Thoracic aorta (tissue), 2 donors: ENCODE results near the gene PRDM15. TPM values are rescaled to one million over a fixed set of nuclear protein-coding genes. Genes with fewer than 3 reads are reported as not detected.

Experiments
- ATAC-seq: fragments of 150-250 bp; one replicate; pipeline ENCODE4 v1.8.0; 2017; ENCODE audit warnings: low read depth; ENCODE audit not compliant: insufficient number of reproducible peaks, low FRiP score
- DNase-seq: peaks from one replicate; pipeline ENCODE4 v3.0.0-alpha.2; 2020; ENCODE audit warnings: low spot score
- H3K27ac ChIP-seq, 2 donors: fragments of 200-600 bp; sonication (generic); 1 replicate in 1 of 2; 2 replicates in 1 of 2; pipeline ENCODE4 v1.5.1; 2016; ENCODE audit warnings: mild to moderate bottlenecking in 2 of 2, moderate library complexity in 2 of 2
- H3K27me3 ChIP-seq: fragments of 200-600 bp; sonication (generic); replicated peaks from 2 replicates; pipeline ENCODE4 v1.6.0; 2016; ENCODE audit warnings: mild to moderate bottlenecking; ENCODE audit not compliant: insufficient read depth
- H3K36me3 ChIP-seq: fragments of 200-600 bp; sonication (generic); one replicate; pipeline ENCODE4 v1.5.1; 2016
- H3K4me1 ChIP-seq, 2 donors: fragments of 200-600 bp; sonication (generic); 1 replicate in 1 of 2; 2 replicates in 1 of 2; pipeline versions ENCODE4 v1.5.1 to v1.6.0; 2016; ENCODE audit warnings: low read depth in 2 of 2, mild to moderate bottlenecking in 1 of 2; ENCODE audit not compliant: control insufficient read depth in 1 of 2
- H3K4me3 ChIP-seq: fragments of 200-600 bp; sonication (generic); 2 replicates; pipeline ENCODE4 v1.5.1; 2016; ENCODE audit warnings: mild to moderate bottlenecking
- H3K9me3 ChIP-seq: fragments of 200-600 bp; sonication (generic); 2 replicates; pipeline ENCODE4 v1.5.1; 2016
- CTCF ChIP-seq: fragments of 200-600 bp; sonication (generic); IDR thresholded peaks from one replicate; pipeline ENCODE4 v1.5.1; 2019; ENCODE audit warnings: antibody characterized with exemption
- total RNA-seq, 2 donors: library from RNA; depleted of rRNA; stranded (reverse); fragments of >200 nt; gene quantifications; one replicate each; pipeline versions ENCODE4 v1.1.0 to v1.2.3, GENCODE V29; 2016

PRDM15 gene
- total RNA-seq, 2 donors from 2014 or later, result 9.0 to 14.9 TPM

- TF ChIP-seq CTCF, result no peak
- peaks cover 4 to 11% of the 10 kb centered on the region in 2 donors for H3K4me1 ChIP-seq
- no peaks in the 10 kb centered on the region for H3K27me3 ChIP-seq
- no peaks in the 10 kb centered on the region for H3K9me3 ChIP-seq
- H3K27ac ChIP-seq, result no peak overlapping the region
- DNase-seq, result no peak
- H3K4me3 ChIP-seq, result no peak overlapping the region
- ATAC-seq, result no peak
- peaks cover 5% of the 10 kb centered on the region for H3K36me3 ChIP-seq
Measured at GRCh38 chr21:41819236-41819855, 59.8 kb downstream of the PRDM15 start.

- Histone ChIP-seq H3K27ac (no peak overlapping the region), H3K4me1 (peaks cover 4 to 11% of the 10 kb centered on the region in 2 donors), H3K27me3 (no peaks in the 10 kb centered on the region), H3K4me3 (no peak overlapping the region), H3K9me3 (no peaks in the 10 kb centered on the region), H3K36me3 (no peaks in the 10 kb centered on the region)
- DNase-seq (no peak), ATAC-seq (no peak)
- no peak for TF ChIP-seq CTCF
Measured at GRCh38 chr21:41817877-41818855, 61.0 kb downstream of the PRDM15 start.

GRCh38 chr21:41817228-41817627, 61.9 kb downstream of the PRDM15 start:
- TF ChIP-seq CTCF, result peak; percentile 83
- Histone ChIP-seq H3K27me3 (no peaks in the 10 kb centered on the region), H3K4me1 (peaks cover 4 to 11% of the 10 kb centered on the region in 2 donors), H3K36me3 (no peaks in the 10 kb centered on the region), H3K4me3 (no peak overlapping the region), H3K27ac (peak overlapping the region in 1 of 2 donors; percentile 7), H3K9me3 (no peaks in the 10 kb centered on the region)
- ATAC-seq (peak; percentile 73), DNase-seq (no peak)

- H3K27ac ChIP-seq, result peak overlapping the region in 1 of 2 donors; percentile 7
- no peaks in the 10 kb centered on the region for H3K36me3 ChIP-seq
- H3K4me3 ChIP-seq, result no peak overlapping the region
- H3K27me3 ChIP-seq, result no peaks in the 10 kb centered on the region
- ATAC-seq (peak; percentile 44), DNase-seq (no peak)
- TF ChIP-seq CTCF, result peak; percentile 71
- no peaks in the 10 kb centered on the region for H3K9me3 ChIP-seq
- peaks cover 4 to 11% of the 10 kb centered on the region in 2 donors for H3K4me1 ChIP-seq
Measured at GRCh38 chr21:41816583-41817165, 62.5 kb downstream of the PRDM15 start.
